NCI-H524 (cell line): Measurements from ENCODE around the gene AMDHD2.
"Not testable (repeated sequence)": the region's sequence is repeated elsewhere in the genome, so short reads cannot be mapped to it uniquely, and the experiment has no call there.

Source experiments
- DNase-seq, 2 experiments: peaks; one replicate each; lab custom pipeline; 2025; lab: John Stamatoyannopoulos, UW

The AMDHD2 gene

GRCh38 chr16:2520097-2520783 is at the start of gene AMDHD2:
Gene AMDHD2, plus strand, starts transcription at chr16:2520371. Its CDS starts 88 bp downstream, at chr16:2520459.
- DNase-seq: peak; percentile 73 to 82

- DNase-seq: peak; percentile 98 to 99
These were observed 49.6 kb upstream of the AMDHD2 start for GRCh38 chr16:2470603-2471015.

- DNase-seq: peak; percentile 92 to 95
These were observed 49.0 kb upstream of the AMDHD2 start, which contains the start of gene NTN3 for GRCh38 chr16:2471016-2471652. Gene NTN3, plus strand, starts transcription at chr16:2471297. Its CDS starts 405 bp downstream, at chr16:2471702.

GRCh38 chr16:2471653-2472487 is 48.3 kb upstream of the AMDHD2 start:
- DNase-seq: peak in 1 of 2 experiments; percentile 46

- no peak for DNase-seq
These were observed 47.7 kb upstream of the AMDHD2 start for GRCh38 chr16:2472488-2472864.

GRCh38 chr16:2472885-2473445 is 47.2 kb upstream of the AMDHD2 start:
- peak in 1 of 2 experiments; percentile 34 for DNase-seq

- peak; percentile 39 to 79 for DNase-seq
These were observed 46.7 kb upstream of the AMDHD2 start for GRCh38 chr16:2473446-2473926.

GRCh38 chr16:2473999-2474876 is 45.9 kb upstream of the AMDHD2 start:
- DNase-seq: peak in 1 of 2 experiments; percentile 68

GRCh38 chr16:2474877-2475412 is 45.2 kb upstream of the AMDHD2 start, which contains the start of gene TBC1D24:
Gene TBC1D24, plus strand, starts transcription at chr16:2475127. Its CDS starts 21,022 bp downstream, at chr16:2496149.
- DNase-seq: peak; percentile 45 to 86

- DNase-seq: peak in 1 of 2 experiments; percentile 50
These were observed 44.5 kb upstream of the AMDHD2 start for GRCh38 chr16:2475413-2476344.

- no peak for DNase-seq
These were observed 43.8 kb upstream of the AMDHD2 start for GRCh38 chr16:2476345-2476720.

GRCh38 chr16:2476741-2477140 is 43.4 kb upstream of the AMDHD2 start:
- no peak for DNase-seq

- DNase-seq: no peak
These were observed 42.8 kb upstream of the AMDHD2 start for GRCh38 chr16:2477327-2477726.

- DNase-seq: peak in 1 of 2 experiments; percentile 56
These were observed 41.9 kb upstream of the AMDHD2 start for GRCh38 chr16:2478279-2478678.

GRCh38 chr16:2479996-2480395 is 40.2 kb upstream of the AMDHD2 start:
- not testable (repeated sequence) for DNase-seq

- DNase-seq: no peak
These were observed 39.2 kb upstream of the AMDHD2 start for GRCh38 chr16:2480948-2481347.

- no peak for DNase-seq
These were observed 38.5 kb upstream of the AMDHD2 start for GRCh38 chr16:2481676-2482075.

- peak in 1 of 2 experiments; percentile 69 for DNase-seq
These were observed 37.9 kb upstream of the AMDHD2 start for GRCh38 chr16:2482249-2482648.
